IMR-90 (cell line): ENCODE data around the gene LGMN. TPM values are rescaled to one million over a fixed set of nuclear protein-coding genes. Genes with fewer than 3 reads are reported as not detected.
"Not testable (repeated sequence)": the region's sequence is repeated elsewhere in the genome, so short reads cannot be mapped to it uniquely, and the experiment has no call there.

Source experiments
- ATAC-seq: fragments of 200-7000 bp; cut with Tn5 transposase; 2 replicates; pipeline ENCODE4 v1.9.1; 2020; ENCODE audit warnings: low read depth, mild to moderate bottlenecking, moderate library complexity
- BruUV-seq: library from RNA; stranded (reverse); fragments of 400-500 nt; replicated peaks from 2 replicates; lab custom pipeline; 2021; lab: Mats Ljungman, UMichigan
- CTCF ChIA-PET: fragments of 300-600 bp; formaldehyde crosslinking; extraction: SDS; loops from one replicate; lab custom pipeline; 2021; ENCODE audit warnings: antibody characterized with exemption; lab: Yijun Ruan, JAX
- POLR2A ChIA-PET: fragments of 300-600 bp; sonication (Branson Sonifier 250); formaldehyde crosslinking; loops from one replicate; lab custom pipeline; 2022; ENCODE audit warnings: antibody characterized with exemption; ENCODE audit not compliant: unreplicated experiment; lab: Charles Lee
- DNase-seq: peaks from one replicate; pipeline ENCODE4 v3.0.0; 2013
- H2AFZ ChIP-seq: replicated peaks from 2 replicates; pipeline ENCODE3; 2013; ENCODE audit warnings: low read length, mild to moderate bottlenecking; ENCODE audit not compliant: poor library complexity
- H2AK5ac ChIP-seq: 2 replicates; pipeline ENCODE4 v1.6.1; 2013; ENCODE audit warnings: low read depth, low read length, inconsistent platforms
- H2AK9ac ChIP-seq: replicated peaks from 2 replicates; pipeline ENCODE3; 2013; ENCODE audit warnings: mild to moderate bottlenecking, low read depth, low read length, moderate library complexity; ENCODE audit not compliant: poor library complexity
- H2BK120ac ChIP-seq: 2 replicates; pipeline ENCODE4 v1.6.1; 2013; ENCODE audit warnings: low read depth, low read length, inconsistent platforms
- H2BK15ac ChIP-seq: 3 replicates; pipeline ENCODE4 v1.6.1; 2013; ENCODE audit warnings: low read depth, low read length, inconsistent platforms
- H2BK20ac ChIP-seq: 2 replicates; pipeline ENCODE4 v1.6.1; 2013; ENCODE audit warnings: low read depth, mild to moderate bottlenecking, inconsistent platforms, low read length, moderate library complexity
- H2BK5ac ChIP-seq: 2 replicates; pipeline ENCODE4 v1.6.1; 2013; ENCODE audit warnings: mild to moderate bottlenecking, low read depth, low read length, inconsistent platforms; ENCODE audit not compliant: poor library complexity, severe bottlenecking
- H3K14ac ChIP-seq: replicated peaks from 2 replicates; pipeline ENCODE4 v1.6.1; 2013; ENCODE audit warnings: low read depth, low read length, inconsistent platforms
- H3K18ac ChIP-seq: 2 replicates; pipeline ENCODE4 v1.6.1; 2013; ENCODE audit warnings: low read depth, low read length, control low read depth
- H3K23ac ChIP-seq: 2 replicates; pipeline ENCODE4 v1.6.1; 2013; ENCODE audit warnings: low read depth, low read length, inconsistent platforms
- H3K27ac ChIP-seq: 2 replicates; pipeline ENCODE4 v1.5.1; 2013; ENCODE audit warnings: mild to moderate bottlenecking, control low read depth, low read length; ENCODE audit not compliant: insufficient read depth
- H3K27me3 ChIP-seq: 2 replicates; pipeline ENCODE4 v1.6.1; 2013; ENCODE audit warnings: low read length; ENCODE audit not compliant: control insufficient read depth, insufficient read depth
- H3K36me3 ChIP-seq: 2 replicates; pipeline ENCODE4 v1.6.1; 2013; ENCODE audit warnings: low read length, mixed read lengths; ENCODE audit not compliant: control insufficient read depth, insufficient read depth
- H3K4ac ChIP-seq: 2 replicates; pipeline ENCODE4 v1.6.1; 2013; ENCODE audit warnings: low read depth, low read length, inconsistent platforms
- H3K4me1 ChIP-seq: 2 replicates; pipeline ENCODE4 v1.6.1; 2013; ENCODE audit warnings: low read length, mixed read lengths; ENCODE audit not compliant: control insufficient read depth, insufficient read depth
- H3K4me2 ChIP-seq: 2 replicates; pipeline ENCODE4 v1.6.1; 2013; ENCODE audit warnings: low read depth, mild to moderate bottlenecking, control low read depth, low read length, moderate library complexity
- H3K4me3 ChIP-seq: 2 replicates; pipeline ENCODE4 v1.5.1; 2013; ENCODE audit warnings: low read depth, mild to moderate bottlenecking, control low read depth, low read length, moderate library complexity; ENCODE audit not compliant: insufficient read depth
- H3K56ac ChIP-seq: 2 replicates; pipeline ENCODE4 v1.6.1; 2013; ENCODE audit warnings: low read length, inconsistent platforms; ENCODE audit not compliant: insufficient read depth; ENCODE audit errors: extremely low read depth
- H3K79me1 ChIP-seq, 2 experiments: 2 replicates each; pipeline ENCODE4 v1.6.1; 2013; ENCODE audit warnings: low read length in 2 of 2, inconsistent platforms in 1 of 2, low read depth in 1 of 2
- H3K9ac ChIP-seq: 2 replicates; pipeline ENCODE4 v1.6.1; 2013; ENCODE audit warnings: low read depth, low read length, control low read depth
- H3K9me1 ChIP-seq: 2 replicates; pipeline ENCODE4 v1.6.1; 2013; ENCODE audit warnings: low read length, inconsistent platforms; ENCODE audit not compliant: insufficient read depth
- H3K9me3 ChIP-seq: 2 replicates; pipeline ENCODE4 v1.6.1; 2013; ENCODE audit warnings: low read length; ENCODE audit not compliant: control insufficient read depth, insufficient read depth
- H4K20me1 ChIP-seq: 2 replicates; pipeline ENCODE4 v1.6.1; 2013; ENCODE audit warnings: low read length, inconsistent platforms; ENCODE audit not compliant: insufficient read depth
- H4K5ac ChIP-seq: 2 replicates; pipeline ENCODE4 v1.6.1; 2013; ENCODE audit warnings: mild to moderate bottlenecking, low read depth, low read length, control low read depth
- H4K8ac ChIP-seq, 2 experiments: 2 replicates each; pipeline ENCODE4 v1.6.1; 2013; ENCODE audit warnings: low read depth in 2 of 2, low read length in 2 of 2, control low read depth in 1 of 2, inconsistent platforms in 1 of 2
- H4K91ac ChIP-seq: 2 replicates; pipeline ENCODE4 v1.6.1; 2013; ENCODE audit warnings: low read depth, low read length, inconsistent platforms; ENCODE audit not compliant: insufficient read depth
- RCOR1 ChIP-seq: IDR thresholded peaks from 2 replicates; pipeline ENCODE4 v1.6.1; 2012; ENCODE audit warnings: mild to moderate bottlenecking, low read length, improper control_type of control experiment; ENCODE audit not compliant: insufficient replicate concordance
- USF2 ChIP-seq: fragments of 150-350 bp; IDR thresholded peaks from 2 replicates; pipeline ENCODE4 v1.6.1; 2017; ENCODE audit warnings: mild to moderate bottlenecking, antibody characterized with exemption, low read length, low read depth
- WGBS, 2 experiments: methylation state at CpG; one replicate each; pipeline versions ENCODE4 v1.1.5 to v1.1.7; 2013; ENCODE audit warnings: missing lambda C conversion rate in 2 of 2; ENCODE audit not compliant: insufficient read length in 1 of 2; ENCODE audit errors: extremely low coverage in 2 of 2; 5-methylcytosine and 5-hydroxymethylcytosine counted together
- dilution Hi-C: fragments of 300-500 bp; cut with HindIII; formaldehyde crosslinking; loops from one replicate; pipeline ENCODE4 v1.14.3; 2018; ENCODE audit warnings: low sequenced_read_pairs; ENCODE audit not compliant: unreplicated experiment
- in situ Hi-C: fragments of 300-500 bp; cut with MboI; formaldehyde crosslinking; loops from 3 replicates; pipeline ENCODE4 v1.14.3; 2019; ENCODE audit warnings: low sequenced_read_pairs, inconsistent platforms, mixed read lengths
- intact Hi-C: fragments of 100-400 bp; cut with micrococcal nuclease; formaldehyde crosslinking; loops from 2 replicates; pipeline ENCODE4 v1.10.0; 2022
- polyA plus RNA-seq, 3 experiments: library from polyadenylated mRNA; depleted of rRNA; stranded (reverse); fragments of >200 nt; gene quantifications; 2 replicates each; pipeline ENCODE4 v1.2.3, GENCODE V29; 2012; ENCODE audit warnings: low replicate concordance in 1 of 3
- total RNA-seq: library from RNA; depleted of rRNA; stranded (reverse); fragments of >200 nt; gene quantifications from 2 replicates; pipeline ENCODE4 v1.2.3, GENCODE V29; 2012

Gene LGMN
- total and polyA plus RNA-seq, 2 of the 4 experiments (the other 2 are of a cell fraction), result 19.2 to 39.3 TPM

- Histone ChIP-seq H4K20me1 (no peaks in the 10 kb centered on the region), H3K4me3 (no peak overlapping the region), H2AK9ac (no peak overlapping the region), H2BK15ac (no peak overlapping the region), H3K9me1 (no peaks in the 10 kb centered on the region), H3K4me1 (no peaks in the 10 kb centered on the region), H3K14ac (no peak overlapping the region), H4K91ac (no peak overlapping the region), H3K27ac (no peak overlapping the region), H3K4me2 (no peak overlapping the region), H4K8ac (no peak overlapping the region), H3K18ac (no peak overlapping the region), H2BK5ac (no peak overlapping the region), H3K23ac (no peak overlapping the region), H3K9ac (no peak overlapping the region), H3K4ac (no peak overlapping the region), H2AK5ac (no peak overlapping the region), H3K36me3 (no peaks in the 10 kb centered on the region), H2BK20ac (no peak overlapping the region), H3K56ac (no peak overlapping the region), H2AFZ (no peak overlapping the region), H3K79me1 (no peaks in the 10 kb centered on the region), H2BK120ac (no peak overlapping the region), H4K5ac (no peak overlapping the region), H3K27me3 (peaks cover 8% of the 10 kb centered on the region), H3K9me3 (no peaks in the 10 kb centered on the region)
- TF ChIP-seq USF2, result no peak
- TF ChIP-seq RCOR1, result no peak
- CTCF ChIA-PET, result no interaction called here
- no peak for DNase-seq
- POLR2A ChIA-PET, result no interaction called here
- in situ Hi-C loops, result no loop called here
- WGBS, 2 experiments, result no CpG with 5 or more reads among the region's 5 CpGs
- BruUV-seq, result no TSS peak
- dilution Hi-C loops, result no loop called here
- intact Hi-C loops, result no loop called here
- ATAC-seq, result no peak
These were observed 20.4 kb upstream of the LGMN start for GRCh38 chr14:92768795-92769194.

GRCh38 chr14:92768236-92768635 lies 19.8 kb upstream of the LGMN start:
- H3K4me1 ChIP-seq, H2BK15ac ChIP-seq, H3K9me1 ChIP-seq, DNase-seq, dilution Hi-C loops, H3K23ac ChIP-seq, H4K8ac ChIP-seq, H4K5ac ChIP-seq, ATAC-seq, H3K4me2 ChIP-seq, intact Hi-C loops, H3K4me3 ChIP-seq, H2AK5ac ChIP-seq, H4K20me1 ChIP-seq, H3K36me3 ChIP-seq, H3K27ac ChIP-seq, H3K9ac ChIP-seq, H2AK9ac ChIP-seq, H3K56ac ChIP-seq, H3K79me1 ChIP-seq, H3K4ac ChIP-seq, CTCF ChIA-PET, H2BK20ac ChIP-seq, H3K14ac ChIP-seq, H3K27me3 ChIP-seq, H3K18ac ChIP-seq, H2AFZ ChIP-seq, in situ Hi-C loops, H4K91ac ChIP-seq, POLR2A ChIA-PET, H3K9me3 ChIP-seq, H2BK5ac ChIP-seq, H2BK120ac ChIP-seq, BruUV-seq: not testable (repeated sequence)
- WGBS, 2 experiments, result no CpG with 5 or more reads among the region's 1 CpG
